Left lung (tissue), 10 donors: ENCODE data around the gene LRRN4. TPM values are rescaled to one million over a fixed set of nuclear protein-coding genes. Genes with fewer than 3 reads are reported as not detected.

Experiments used
- ATAC-seq: fragments of 200-7000 bp; cut with Tn5 transposase; one replicate; pipeline ENCODE4 v1.9.1; 2020; ENCODE audit warnings: moderate library complexity
- DNase-seq, 4 donors: peaks; one replicate each; pipeline ENCODE4 v3.0.0-alpha.2; 2013 to 2020
- H3K27ac ChIP-seq, 2 donors: fragments of 200-600 bp; sonication (generic) in 1 of 2; one replicate each; pipeline versions ENCODE4 v1.5.0 to v1.8.0; 2020 to 2021
- H3K27me3 ChIP-seq, 2 donors: fragments of 200-600 bp; sonication (generic) in 1 of 2; one replicate each; pipeline versions ENCODE4 v1.5.0 to v1.8.0; 2020 to 2021
- H3K36me3 ChIP-seq, 2 donors: fragments of 200-600 bp; sonication (generic) in 1 of 2; one replicate each; pipeline versions ENCODE4 v1.5.0 to v1.8.0; 2020 to 2021
- H3K4me1 ChIP-seq, 2 donors: fragments of 200-600 bp; one replicate each; pipeline ENCODE4 v1.8.0; 2021
- H3K4me3 ChIP-seq, 2 donors: fragments of 200-600 bp; sonication (generic) in 1 of 2; one replicate each; pipeline versions ENCODE4 v1.5.0 to v1.8.0; 2020 to 2021; ENCODE audit warnings: mild to moderate bottlenecking in 1 of 2
- H3K9me3 ChIP-seq, 2 donors: fragments of 200-600 bp; sonication (generic) in 1 of 2; one replicate each; pipeline versions ENCODE4 v1.5.0 to v1.8.0; 2020 to 2021
- CTCF ChIP-seq, 2 donors: fragments of 200-600 bp; sonication (generic) in 1 of 2; IDR thresholded peaks; one replicate each; pipeline versions ENCODE4 v1.5.0 to v1.8.0; 2021; ENCODE audit warnings: antibody characterized with exemption in 2 of 2
- intact Hi-C, 2 donors: fragments of 100-400 bp; cut with DNase I; formaldehyde crosslinking; loops; one replicate each; pipeline versions ENCODE4 v1.11.2 to v1.14.2; 2022
- polyA plus RNA-seq, 6 donors: library from polyadenylated mRNA; unstranded; fragments of 120-200 nt; gene quantifications; one replicate each; pipeline ENCODE4 v1.2.1, GENCODE V29; 2013; ENCODE audit not compliant: insufficient read length in 6 of 6
- total RNA-seq, 2 donors: library from RNA; stranded (reverse); fragmentation: NEBNext Ultra II Directional; extraction: Animal tissue kit (Norgen Biotek cat#: 25700); gene quantifications; one replicate each; pipeline ENCODE4 v1.2.1, GENCODE V29; 2021
- donor health status: DM: no; HTN: yes; CAD: no.
- donor health status: DM: no; HTN: no; CAD: no.

LRRN4 gene
- total and polyA plus RNA-seq, 8 donors = 0.31 to 44.3 (median 1.1) TPM

DNA sequence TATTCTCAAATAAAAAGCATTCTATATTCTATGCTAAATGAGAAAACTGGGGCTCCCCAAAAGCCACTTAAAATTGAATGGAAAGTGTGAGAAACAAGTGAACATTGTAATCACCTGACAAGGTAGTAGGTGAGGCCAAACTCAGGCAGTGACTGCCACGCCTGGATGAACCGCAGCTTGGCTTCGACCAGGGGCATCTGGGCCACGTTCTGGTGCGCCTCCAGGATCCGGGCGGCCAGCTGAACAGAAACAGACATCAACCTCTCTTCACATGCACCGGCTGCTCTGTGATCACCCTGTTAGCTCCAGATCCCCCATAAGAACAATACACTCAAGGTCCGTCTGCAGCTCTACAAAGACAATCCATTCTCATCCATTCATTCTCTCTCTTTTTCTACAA is 30.1 kb upstream of the LRRN4 start:
- no peaks in the 10 kb centered on the region for H3K4me1 ChIP-seq
- H3K9me3 ChIP-seq = no peaks in the 10 kb centered on the region
- no peak overlapping the region for H3K27ac ChIP-seq
- DNase-seq (no peak), ATAC-seq (no peak)
- H3K27me3 ChIP-seq = no peaks in the 10 kb centered on the region
- intact Hi-C loops = loop anchor here in 1 of 2 donors (5.0 kb wide), 1 partner anchor 557 kb away; no protein-coding TSS in a partner anchor
- H3K36me3 ChIP-seq = no peaks in the 10 kb centered on the region
- H3K4me3 ChIP-seq = no peak overlapping the region
- no peak for TF ChIP-seq CTCF (IDR thresholded peaks at IDR 0.05)

DNA sequence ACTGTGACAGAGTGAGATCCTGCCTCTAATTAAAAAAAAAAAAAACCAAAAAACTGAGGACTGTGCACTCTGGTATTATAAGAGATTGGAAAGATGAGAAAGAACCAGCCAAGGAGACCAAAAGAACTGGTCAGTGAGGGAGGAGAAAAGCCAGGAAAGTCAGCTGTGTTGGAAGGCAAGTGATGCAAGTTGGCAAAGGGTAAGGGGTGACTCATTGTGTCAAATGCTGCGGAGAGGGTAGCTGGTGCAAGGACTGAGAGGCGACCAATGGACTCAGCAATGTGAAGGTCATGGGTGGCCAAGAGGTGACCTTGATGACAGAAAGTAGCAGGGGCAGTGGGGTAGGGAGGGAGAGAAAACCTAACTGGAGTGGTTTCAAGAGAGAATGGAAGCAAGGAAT is 27.4 kb upstream of the LRRN4 start:
- ATAC-seq (no peak), DNase-seq (no peak)
- no peak for TF ChIP-seq CTCF (IDR thresholded peaks at IDR 0.05)
- intact Hi-C loops = loop anchor here in 1 of 2 donors (5.0 kb wide), 1 partner anchor 554 kb away; no protein-coding TSS in a partner anchor
- Histone ChIP-seq H3K27me3 (no peaks in the 10 kb centered on the region), H3K27ac (no peak overlapping the region), H3K36me3 (no peaks in the 10 kb centered on the region), H3K4me1 (no peaks in the 10 kb centered on the region), H3K9me3 (no peaks in the 10 kb centered on the region), H3K4me3 (no peak overlapping the region)

DNA sequence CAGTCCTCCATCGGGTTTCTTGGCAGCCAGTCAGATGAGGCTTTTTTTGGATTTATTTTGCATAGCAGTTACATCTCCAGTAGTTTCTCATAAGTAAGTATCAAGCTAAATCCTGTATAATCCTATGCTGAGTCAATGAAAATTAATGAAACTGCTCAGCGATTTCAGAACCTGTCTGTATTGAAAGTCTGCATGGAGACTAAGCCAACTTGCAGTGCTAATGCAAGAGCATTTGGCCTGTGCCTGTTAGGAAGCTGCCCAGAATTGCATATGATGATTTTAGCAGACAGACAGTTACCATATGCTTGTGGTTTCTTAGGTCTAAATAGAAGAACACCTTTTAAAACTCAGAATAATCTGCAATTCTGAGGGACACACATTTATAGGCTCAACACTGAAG is 25.2 kb upstream of the LRRN4 start:
- Histone ChIP-seq H3K36me3 (no peaks in the 10 kb centered on the region), H3K9me3 (no peaks in the 10 kb centered on the region), H3K27ac (no peak overlapping the region), H3K4me1 (no peaks in the 10 kb centered on the region), H3K4me3 (no peak overlapping the region), H3K27me3 (no peaks in the 10 kb centered on the region)
- TF ChIP-seq CTCF (IDR thresholded peaks at IDR 0.05) = no peak
- no peak for DNase-seq
- no peak for ATAC-seq
- intact Hi-C loops = loop anchor here in 1 of 2 donors (10.0 kb wide), 1 partner anchor 124 kb away; the partner anchor contains the start of genes MCM8 and TRMT6

- Histone ChIP-seq H3K36me3 (no peaks in the 10 kb centered on the region), H3K27ac (no peak overlapping the region), H3K4me1 (no peaks in the 10 kb centered on the region), H3K4me3 (no peak overlapping the region), H3K9me3 (no peaks in the 10 kb centered on the region), H3K27me3 (no peaks in the 10 kb centered on the region)
- ATAC-seq = no peak
- DNase-seq = no peak
- intact Hi-C loops = loop anchor here in 1 of 2 donors (10.0 kb wide), 1 partner anchor 121 kb away; the partner anchor contains the start of genes MCM8 and TRMT6
- TF ChIP-seq CTCF (IDR thresholded peaks at IDR 0.05) = no peak
Observed at GRCh38 chr20:6075428-6076219, 21.8 kb upstream of the LRRN4 start.

DNA sequence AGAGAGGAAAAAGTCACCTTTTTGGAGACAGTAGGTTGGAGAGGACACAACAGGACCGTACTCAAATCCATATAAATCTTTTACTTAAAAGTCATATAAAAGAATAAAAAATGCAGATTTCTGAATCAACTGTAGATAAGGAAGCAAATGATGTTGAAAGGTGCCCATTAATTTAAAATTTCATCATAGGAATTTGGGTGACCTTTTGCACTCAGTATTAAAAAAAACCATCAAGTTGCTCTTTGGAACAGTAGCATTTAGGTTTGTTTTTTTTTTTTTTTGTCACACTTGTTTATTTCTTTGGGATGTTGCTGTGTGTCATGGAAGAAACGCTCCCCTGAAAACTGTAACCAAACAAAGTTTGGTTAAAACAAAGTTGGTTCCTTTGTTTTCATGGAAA is 20.9 kb upstream of the LRRN4 start:
- DNase-seq (no peak), ATAC-seq (no peak)
- intact Hi-C loops = loop anchor here in 1 of 2 donors (10.0 kb wide), 1 partner anchor 120 kb away; the partner anchor contains the start of genes MCM8 and TRMT6
- H3K27ac ChIP-seq = no peak overlapping the region
- H3K9me3 ChIP-seq = no peaks in the 10 kb centered on the region
- H3K4me1 ChIP-seq = no peaks in the 10 kb centered on the region
- no peak overlapping the region for H3K4me3 ChIP-seq
- H3K36me3 ChIP-seq = no peaks in the 10 kb centered on the region
- H3K27me3 ChIP-seq = no peaks in the 10 kb centered on the region
- no peak for TF ChIP-seq CTCF (IDR thresholded peaks at IDR 0.05)
